CD4-positive, CD25-positive, alpha-beta regulatory T cell (primary cell): ENCODE results near the gene RNGTT. TPM values are rescaled to one million over a fixed set of nuclear protein-coding genes. Genes with fewer than 3 reads are reported as not detected.

Experiments
- ATAC-seq, 2 donors: fragments of 150-1000 bp; cut with Tn5 transposase; one replicate each; pipeline ENCODE4 v1.10.0; 2021; ENCODE audit warnings: low read depth in 2 of 2, moderate number of reproducible peaks in 2 of 2, moderate library complexity in 1 of 2
- DNase-seq, 3 donors: peaks; one replicate each; pipeline versions ENCODE4 v3.0.0 to v3.0.0-alpha.2; 2012 to 2022; ENCODE audit warnings: mixed read lengths in 1 of 3
- H3K27ac ChIP-seq: one replicate; pipeline ENCODE4 v1.7.0; 2013; ENCODE audit warnings: mild to moderate bottlenecking, low read length; ENCODE audit not compliant: insufficient read depth, poor library complexity, severe bottlenecking
- H3K27me3 ChIP-seq: one replicate; pipeline ENCODE4 v1.7.0; 2013; ENCODE audit warnings: low read length; ENCODE audit not compliant: control insufficient read depth, insufficient read depth
- H3K36me3 ChIP-seq: one replicate; pipeline ENCODE4 v1.7.0; 2013; ENCODE audit warnings: mild to moderate bottlenecking, low read length, moderate library complexity; ENCODE audit not compliant: control insufficient read depth, insufficient read depth
- H3K4me1 ChIP-seq: 2 replicates; pipeline ENCODE4 v1.7.0; 2013; ENCODE audit warnings: mild to moderate bottlenecking, low read length; ENCODE audit not compliant: insufficient read depth, control insufficient read depth, poor library complexity, severe bottlenecking
- H3K4me3 ChIP-seq: one replicate; pipeline ENCODE4 v1.7.0; 2013; ENCODE audit warnings: low read depth, mild to moderate bottlenecking, low read length, moderate library complexity
- H3K9me3 ChIP-seq, 2 experiments: 1 replicate in 1 of 2; 2 replicates in 1 of 2; pipeline ENCODE4 v1.7.0; 2013; ENCODE audit warnings: low read length in 2 of 2, mild to moderate bottlenecking in 1 of 2, moderate library complexity in 1 of 2; ENCODE audit not compliant: control insufficient read depth in 2 of 2
- H3K27ac Mint-ChIP-seq, 3 donors: one replicate each; pipeline ENCODE4 v1.8.0; 2020 to 2022; ENCODE audit warnings: mild to moderate bottlenecking in 3 of 3, mixed read lengths in 3 of 3, moderate library complexity in 2 of 3
- H3K27me3 Mint-ChIP-seq: one replicate; pipeline ENCODE4 v1.8.0; 2022; ENCODE audit warnings: mild to moderate bottlenecking, mixed read lengths
- H3K36me3 Mint-ChIP-seq: one replicate; pipeline ENCODE4 v1.8.0; 2020; ENCODE audit warnings: mixed read lengths
- H3K4me1 Mint-ChIP-seq, 4 donors: one replicate each; pipeline ENCODE4 v1.8.0; 2020 to 2022; ENCODE audit warnings: mixed read lengths in 4 of 4, mild to moderate bottlenecking in 1 of 4
- H3K4me3 Mint-ChIP-seq, 4 donors: one replicate each; pipeline ENCODE4 v1.8.0; 2020 to 2022; ENCODE audit warnings: mild to moderate bottlenecking in 4 of 4, mixed read lengths in 4 of 4, moderate library complexity in 3 of 4
- H3K9me3 Mint-ChIP-seq, 7 donors: one replicate each; pipeline ENCODE4 v1.8.0; 2020 to 2022; ENCODE audit warnings: mixed read lengths in 7 of 7, mild to moderate bottlenecking in 3 of 7, moderate library complexity in 2 of 7
- polyA plus RNA-seq, 4 donors: library from polyadenylated mRNA; unstranded; fragments of 300-500 nt; fragmentation: Illumina TruSeq; gene quantifications; one replicate each; pipeline ENCODE4 v1.2.3, GENCODE V29; 2021
- total RNA-seq: library from RNA; stranded (reverse); gene quantifications from one replicate; pipeline ENCODE4 v1.2.3, GENCODE V29; 2022

The RNGTT gene
- total and polyA plus RNA-seq, 5 donors from 2014 or later = 14.8 to 22.5 (median 21.8) TPM

- no peaks in the 10 kb centered on the region for H3K4me1 ChIP-seq
- H3K27me3 Mint-ChIP-seq = no peaks in the 10 kb centered on the region
- H3K27ac Mint-ChIP-seq = no peak overlapping the region
- H3K4me3 Mint-ChIP-seq = no peak overlapping the region
- no peak overlapping the region for H3K27ac ChIP-seq
- peaks cover 12% of the 10 kb centered on the region for H3K36me3 ChIP-seq
- no peak overlapping the region for H3K4me3 ChIP-seq
- H3K27me3 ChIP-seq = no peaks in the 10 kb centered on the region
- H3K36me3 Mint-ChIP-seq = peaks cover 54% of the 10 kb centered on the region
- peaks cover 24 to 51% of the 10 kb centered on the region in 2 experiments for H3K9me3 ChIP-seq
- ATAC-seq (no peak), DNase-seq (no peak)
- no peaks in the 10 kb centered on the region for H3K4me1 Mint-ChIP-seq
- peaks cover 0 to 48% (median 17%) of the 10 kb centered on the region in 7 donors for H3K9me3 Mint-ChIP-seq
These were observed 296.5 kb downstream of the RNGTT start for GRCh38 chr6:88666901-88667300.

- Histone ChIP-seq H3K4me3 (no peak overlapping the region), H3K27ac (no peak overlapping the region), H3K36me3 (peaks cover 6% of the 10 kb centered on the region), H3K27me3 (no peaks in the 10 kb centered on the region), H3K4me1 (no peaks in the 10 kb centered on the region), H3K9me3 (peaks cover 13 to 35% of the 10 kb centered on the region in 2 experiments)
- Mint-ChIP-seq H3K27me3 (no peaks in the 10 kb centered on the region), H3K9me3 (peaks cover 0 to 49% (median 16%) of the 10 kb centered on the region in 7 donors), H3K4me1 (no peaks in the 10 kb centered on the region), H3K27ac (no peak overlapping the region), H3K4me3 (no peak overlapping the region), H3K36me3 (peaks cover 55% of the 10 kb centered on the region)
- no peak for DNase-seq
- no peak for ATAC-seq
These were observed 298.3 kb downstream of the RNGTT start for GRCh38 chr6:88665131-88665530.

- H3K27me3 Mint-ChIP-seq = no peaks in the 10 kb centered on the region
- Histone ChIP-seq H3K4me1 (no peaks in the 10 kb centered on the region), H3K27me3 (no peaks in the 10 kb centered on the region), H3K27ac (no peak overlapping the region), H3K36me3 (peaks cover 2% of the 10 kb centered on the region), H3K4me3 (no peak overlapping the region), H3K9me3 (peaks cover 3 to 22% of the 10 kb centered on the region in 2 experiments)
- H3K4me3 Mint-ChIP-seq = no peak overlapping the region
- H3K9me3 Mint-ChIP-seq = peaks cover 0 to 53% (median 22%) of the 10 kb centered on the region in 7 donors
- DNase-seq (no peak), ATAC-seq (no peak)
- H3K27ac Mint-ChIP-seq = peak overlapping the region in 1 of 3 donors; percentile 38
- no peaks in the 10 kb centered on the region for H3K4me1 Mint-ChIP-seq
- peaks cover 60% of the 10 kb centered on the region for H3K36me3 Mint-ChIP-seq
These were observed 299.6 kb downstream of the RNGTT start for GRCh38 chr6:88663801-88664200.

- Mint-ChIP-seq H3K4me3 (no peak overlapping the region), H3K27me3 (no peaks in the 10 kb centered on the region), H3K9me3 (peaks cover 0 to 59% (median 22%) of the 10 kb centered on the region in 7 donors), H3K36me3 (peaks cover 67% of the 10 kb centered on the region), H3K4me1 (no peaks in the 10 kb centered on the region), H3K27ac (no peak overlapping the region)
- peaks cover 2 to 17% of the 10 kb centered on the region in 2 experiments for H3K9me3 ChIP-seq
- H3K27ac ChIP-seq = no peak overlapping the region
- H3K27me3 ChIP-seq = no peaks in the 10 kb centered on the region
- no peaks in the 10 kb centered on the region for H3K4me1 ChIP-seq
- DNase-seq = peak in 1 of 3 donors; percentile 0
- H3K36me3 ChIP-seq = peaks cover 3% of the 10 kb centered on the region
- ATAC-seq = no peak
- no peak overlapping the region for H3K4me3 ChIP-seq
These were observed 300.7 kb downstream of the RNGTT start for GRCh38 chr6:88662653-88663174.

- peaks cover 0 to 64% (median 21%) of the 10 kb centered on the region in 7 donors for H3K9me3 Mint-ChIP-seq
- no peaks in the 10 kb centered on the region for H3K27me3 ChIP-seq
- H3K4me1 ChIP-seq = no peaks in the 10 kb centered on the region
- no peaks in the 10 kb centered on the region for H3K4me1 Mint-ChIP-seq
- H3K27me3 Mint-ChIP-seq = no peaks in the 10 kb centered on the region
- H3K9me3 ChIP-seq = peaks cover 2 to 17% of the 10 kb centered on the region in 2 experiments
- H3K4me3 ChIP-seq = no peak overlapping the region
- ATAC-seq (no peak), DNase-seq (no peak)
- H3K4me3 Mint-ChIP-seq = no peak overlapping the region
- H3K27ac Mint-ChIP-seq = no peak overlapping the region
- H3K27ac ChIP-seq = no peak overlapping the region
- peaks cover 5% of the 10 kb centered on the region for H3K36me3 ChIP-seq
- H3K36me3 Mint-ChIP-seq = peaks cover 67% of the 10 kb centered on the region
These were observed 301.2 kb downstream of the RNGTT start for GRCh38 chr6:88662163-88662580.

GRCh38 chr6:88661136-88661535 is 302.3 kb downstream of the RNGTT start:
- H3K4me3 ChIP-seq = no peak overlapping the region
- H3K4me3 Mint-ChIP-seq = no peak overlapping the region
- no peak overlapping the region for H3K27ac Mint-ChIP-seq
- peaks cover 5% of the 10 kb centered on the region for H3K36me3 ChIP-seq
- no peaks in the 10 kb centered on the region for H3K27me3 Mint-ChIP-seq
- H3K27me3 ChIP-seq = no peaks in the 10 kb centered on the region
- peaks cover 0 to 64% (median 21%) of the 10 kb centered on the region in 7 donors for H3K9me3 Mint-ChIP-seq
- H3K4me1 Mint-ChIP-seq = peaks cover 0 to 3% (median 0%) of the 10 kb centered on the region in 4 donors
- no peak for ATAC-seq
- no peak for DNase-seq
- no peaks in the 10 kb centered on the region for H3K4me1 ChIP-seq
- no peak overlapping the region for H3K27ac ChIP-seq
- peaks cover 2 to 17% of the 10 kb centered on the region in 2 experiments for H3K9me3 ChIP-seq
- peaks cover 62% of the 10 kb centered on the region for H3K36me3 Mint-ChIP-seq

GRCh38 chr6:88655586-88655985 is 307.8 kb downstream of the RNGTT start:
- Histone ChIP-seq H3K27ac (no peak overlapping the region), H3K36me3 (peaks cover 3% of the 10 kb centered on the region), H3K9me3 (no peaks in the 10 kb centered on the region), H3K27me3 (no peaks in the 10 kb centered on the region), H3K4me3 (no peak overlapping the region), H3K4me1 (no peaks in the 10 kb centered on the region)
- DNase-seq (no peak), ATAC-seq (no peak)
- Mint-ChIP-seq H3K36me3 (peaks cover 39% of the 10 kb centered on the region), H3K27ac (no peak overlapping the region), H3K4me3 (no peak overlapping the region), H3K27me3 (no peaks in the 10 kb centered on the region), H3K4me1 (peaks cover 0 to 21% (median 9%) of the 10 kb centered on the region in 4 donors), H3K9me3 (peaks cover 0 to 32% (median 8%) of the 10 kb centered on the region in 7 donors)

- DNase-seq (no peak), ATAC-seq (no peak)
- Histone ChIP-seq H3K9me3 (no peaks in the 10 kb centered on the region), H3K4me1 (no peaks in the 10 kb centered on the region), H3K27ac (no peak overlapping the region), H3K4me3 (no peak overlapping the region), H3K27me3 (no peaks in the 10 kb centered on the region), H3K36me3 (peaks cover 3% of the 10 kb centered on the region)
- Mint-ChIP-seq H3K36me3 (peaks cover 36% of the 10 kb centered on the region), H3K9me3 (peaks cover 0 to 16% (median 5%) of the 10 kb centered on the region in 7 donors), H3K4me3 (no peak overlapping the region), H3K4me1 (peaks cover 9 to 28% (median 11%) of the 10 kb centered on the region in 4 donors), H3K27ac (no peak overlapping the region), H3K27me3 (no peaks in the 10 kb centered on the region)
These were observed 309.5 kb downstream of the RNGTT start for GRCh38 chr6:88653936-88654335.
